ENCODE data around the gene DNMBP. TPM values are rescaled to one million over a fixed set of nuclear protein-coding genes. Genes with fewer than 3 reads are reported as not detected.
A peak's percentile ranks its signal among the peaks of the same experiment; 100 is the strongest.

DNMBP gene
- total RNA-seq, 1 experiment from 2014 or later, result 60.3 TPM

DNA sequence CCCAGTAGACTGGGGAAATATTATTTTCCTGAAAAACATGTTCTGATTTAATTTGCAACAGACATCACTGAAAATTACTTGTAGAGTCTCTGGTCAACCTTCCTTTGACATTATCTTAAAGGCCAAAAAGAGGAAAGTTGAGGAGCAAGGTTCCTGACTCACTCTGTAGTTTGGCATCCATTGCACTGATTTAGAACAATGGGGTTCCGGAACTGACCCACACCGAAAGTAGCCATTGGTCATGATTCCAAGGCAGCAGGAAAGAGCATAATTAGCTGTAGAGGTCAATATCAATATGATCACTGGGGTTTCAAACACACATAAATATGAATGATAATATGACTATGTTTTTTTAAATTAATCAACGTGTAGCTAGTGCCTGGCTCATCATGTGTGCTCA lies 65.8 kb downstream of the DNMBP start:
- Histone ChIP-seq H3K4me3 (replicated peaks in 1 of 2; ENCODE audit: low read depth in 1 of 2, low read length in 2 of 2) (no peak overlapping the region), H3K9me3 (ENCODE audit: control insufficient read depth in 1 of 2, insufficient read depth in 1 of 2, low read depth in 1 of 2, low read length in 2 of 2) (no peaks in the 10 kb centered on the region), H3K9ac (ENCODE audit: low read length) (no peak overlapping the region), H2AFZ (ENCODE audit: low read depth, low read length, poor library complexity, severe bottlenecking) (no peak overlapping the region), H3K4me1 (ENCODE audit: control insufficient read depth in 1 of 2, insufficient read depth in 2 of 2, low read length in 2 of 2) (peaks cover 10 to 44% of the 10 kb centered on the region in 2 experiments), H4K20me1 (ENCODE audit: insufficient read depth) (peaks cover 14% of the 10 kb centered on the region; the same call in 1 of the 2 replicates), H3K27me3 (ENCODE audit: insufficient read depth, low read length) (no peaks in the 10 kb centered on the region), H3K27ac (ENCODE audit: low read depth, low read length) (no peak overlapping the region), H3K4me2 (ENCODE audit: low read length) (no peak overlapping the region), H3K9me2 (ENCODE audit: insufficient read depth) (no peaks in the 10 kb centered on the region), H3K36me3 (ENCODE audit: control insufficient read depth in 1 of 2, insufficient read depth in 2 of 2, low read length in 2 of 2) (peaks cover 0 to 24% of the 10 kb centered on the region in 2 experiments; a peak in 2 of 4 replicates), H3K79me2 (ENCODE audit: insufficient read depth, low read length) (peaks cover 97% of the 10 kb centered on the region)
- no peak for DNase-seq (ENCODE audit: low read depth, low spot score)
- no TSS peak for BruUV-seq (replicated peaks)
- RAD21 ChIA-PET (ENCODE audit: low non-redundant PET in 1 of 2, low total read pairs in 2 of 2, uncharacterized antibody in 2 of 2, unreplicated experiment in 2 of 2), result no interaction called here
- TF ChIP-seq SP1 (IDR thresholded peaks at IDR 0.05; ENCODE audit: low read depth) (no peak), ZNF274 (IDR thresholded peaks at IDR 0.05; ENCODE audit: low read depth, low read length) (no peak)
- CTCF ChIA-PET, result no interaction called here
- intact Hi-C loops (cut with micrococcal nuclease), result no loop called here
- no peak for ATAC-seq
- POLR2A ChIA-PET, result no interaction called here

DNA sequence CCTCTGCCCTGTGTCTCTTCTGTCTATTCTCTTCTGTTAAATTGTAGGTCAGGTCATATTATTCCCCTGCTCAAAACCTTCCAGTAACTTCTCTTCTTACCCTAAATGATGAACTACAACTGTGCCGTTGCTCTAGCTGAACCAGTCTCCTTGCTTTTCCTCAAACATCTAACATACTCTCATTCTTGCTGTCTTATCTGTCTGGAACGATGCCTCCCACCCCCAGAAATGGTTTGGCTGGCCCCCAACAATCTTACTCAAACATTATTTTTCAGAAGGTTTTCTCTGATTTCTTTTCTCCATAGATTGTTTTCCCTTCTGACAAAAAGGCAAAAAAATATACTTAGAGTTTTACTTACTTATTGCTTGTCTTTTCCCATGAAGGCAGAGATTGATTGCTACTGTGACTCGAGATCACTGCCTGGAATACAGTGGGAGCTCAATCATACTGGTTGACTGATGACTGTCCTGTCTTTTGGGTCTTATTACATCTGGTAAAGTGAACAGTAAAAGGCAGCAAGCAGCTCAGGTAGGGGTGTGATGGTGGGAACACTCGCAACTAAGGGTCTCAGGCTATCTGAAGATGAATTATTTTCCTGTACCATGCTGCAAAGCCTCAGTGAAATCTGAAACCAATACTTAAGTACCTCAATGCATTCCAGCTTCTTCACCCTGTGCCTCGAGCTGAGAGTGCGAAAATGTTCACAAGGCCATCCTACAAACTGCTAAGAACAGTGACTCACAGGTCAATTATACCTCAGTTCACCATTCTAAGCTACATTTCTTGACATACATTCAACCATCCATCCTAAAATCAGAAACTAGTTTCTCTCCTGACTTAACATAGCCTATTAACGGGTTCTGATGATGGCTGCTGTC lies 67.6 kb downstream of the DNMBP start:
- ChIA-PET POLR2A (no interaction called here), RAD21 (ENCODE audit: low non-redundant PET in 1 of 2, low total read pairs in 2 of 2, uncharacterized antibody in 2 of 2, unreplicated experiment in 2 of 2) (no interaction called here), CTCF (no interaction called here)
- H3K9ac ChIP-seq (ENCODE audit: low read length), result no peak overlapping the region
- ATAC-seq (peak; percentile 17; the same call in 1 of the 2 replicates), DNase-seq (ENCODE audit: low read depth, low spot score) (no peak)
- H3K4me3 ChIP-seq (replicated peaks in 1 of 2; ENCODE audit: low read depth in 1 of 2, low read length in 2 of 2), result no peak overlapping the region
- intact Hi-C loops (cut with micrococcal nuclease), result no loop called here
- no TSS peak for BruUV-seq (replicated peaks)
- H3K4me2 ChIP-seq (ENCODE audit: low read length), result no peak overlapping the region
- H3K79me2 ChIP-seq (ENCODE audit: insufficient read depth, low read length), result peaks cover 97% of the 10 kb centered on the region
- no peaks in the 10 kb centered on the region for H3K9me2 ChIP-seq (ENCODE audit: insufficient read depth)
- no peak overlapping the region for H2AFZ ChIP-seq (ENCODE audit: low read depth, low read length, poor library complexity, severe bottlenecking)
- no peaks in the 10 kb centered on the region for H3K9me3 ChIP-seq (ENCODE audit: control insufficient read depth in 1 of 2, insufficient read depth in 1 of 2, low read depth in 1 of 2, low read length in 2 of 2)
- TF ChIP-seq CBX3 (IDR thresholded peaks at IDR 0.05; ENCODE audit: low read depth) (no peak), POLR2A (IDR thresholded peaks at IDR 0.05; ENCODE audit: borderline replicate concordance, extremely low read depth, insufficient read depth, insufficient read length) (no peak)
- TF ChIP-seq, protein P1, sequence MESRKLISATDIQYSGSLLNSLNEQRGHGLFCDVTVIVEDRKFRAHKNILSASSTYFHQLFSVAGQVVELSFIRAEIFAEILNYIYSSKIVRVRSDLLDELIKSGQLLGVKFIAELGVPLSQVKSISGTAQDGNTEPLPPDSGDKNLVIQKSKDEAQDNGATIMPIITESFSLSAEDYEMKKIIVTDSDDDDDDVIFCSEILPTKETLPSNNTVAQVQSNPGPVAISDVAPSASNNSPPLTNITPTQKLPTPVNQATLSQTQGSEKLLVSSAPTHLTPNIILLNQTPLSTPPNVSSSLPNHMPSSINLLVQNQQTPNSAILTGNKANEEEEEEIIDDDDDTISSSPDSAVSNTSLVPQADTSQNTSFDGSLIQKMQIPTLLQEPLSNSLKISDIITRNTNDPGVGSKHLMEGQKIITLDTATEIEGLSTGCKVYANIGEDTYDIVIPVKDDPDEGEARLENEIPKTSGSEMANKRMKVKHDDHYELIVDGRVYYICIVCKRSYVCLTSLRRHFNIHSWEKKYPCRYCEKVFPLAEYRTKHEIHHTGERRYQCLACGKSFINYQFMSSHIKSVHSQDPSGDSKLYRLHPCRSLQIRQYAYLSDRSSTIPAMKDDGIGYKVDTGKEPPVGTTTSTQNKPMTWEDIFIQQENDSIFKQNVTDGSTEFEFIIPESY (IDR thresholded peaks at IDR 0.05; ENCODE audit: extremely low read depth, insufficient replicate concordance, low read length), result no peak
- H3K36me3 ChIP-seq (ENCODE audit: control insufficient read depth in 1 of 2, insufficient read depth in 2 of 2, low read length in 2 of 2), result peaks cover 0 to 26% of the 10 kb centered on the region in 2 experiments; a peak in 2 of 4 replicates
- no peaks in the 10 kb centered on the region for H3K27me3 ChIP-seq (ENCODE audit: insufficient read depth, low read length)
- H3K4me1 ChIP-seq (ENCODE audit: control insufficient read depth in 1 of 2, insufficient read depth in 2 of 2, low read length in 2 of 2), result peaks cover 18 to 61% of the 10 kb centered on the region in 2 experiments
- H3K27ac ChIP-seq (ENCODE audit: low read depth, low read length), result no peak overlapping the region
- H4K20me1 ChIP-seq (ENCODE audit: insufficient read depth), result peaks cover 10% of the 10 kb centered on the region; the same call in 1 of the 2 replicates
